ENCODE data around the gene GARIN3.

Gene GARIN3

GRCh38 chr5:157165261-157165660 is 803 bp downstream of the GARIN3 start:
- TF ChIP-seq, protein P1, sequence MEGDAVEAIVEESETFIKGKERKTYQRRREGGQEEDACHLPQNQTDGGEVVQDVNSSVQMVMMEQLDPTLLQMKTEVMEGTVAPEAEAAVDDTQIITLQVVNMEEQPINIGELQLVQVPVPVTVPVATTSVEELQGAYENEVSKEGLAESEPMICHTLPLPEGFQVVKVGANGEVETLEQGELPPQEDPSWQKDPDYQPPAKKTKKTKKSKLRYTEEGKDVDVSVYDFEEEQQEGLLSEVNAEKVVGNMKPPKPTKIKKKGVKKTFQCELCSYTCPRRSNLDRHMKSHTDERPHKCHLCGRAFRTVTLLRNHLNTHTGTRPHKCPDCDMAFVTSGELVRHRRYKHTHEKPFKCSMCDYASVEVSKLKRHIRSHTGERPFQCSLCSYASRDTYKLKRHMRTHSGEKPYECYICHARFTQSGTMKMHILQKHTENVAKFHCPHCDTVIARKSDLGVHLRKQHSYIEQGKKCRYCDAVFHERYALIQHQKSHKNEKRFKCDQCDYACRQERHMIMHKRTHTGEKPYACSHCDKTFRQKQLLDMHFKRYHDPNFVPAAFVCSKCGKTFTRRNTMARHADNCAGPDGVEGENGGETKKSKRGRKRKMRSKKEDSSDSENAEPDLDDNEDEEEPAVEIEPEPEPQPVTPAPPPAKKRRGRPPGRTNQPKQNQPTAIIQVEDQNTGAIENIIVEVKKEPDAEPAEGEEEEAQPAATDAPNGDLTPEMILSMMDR (IDR thresholded peaks at IDR 0.05; ENCODE audit: control extremely low read depth, extremely low read depth, low read depth, missing control alignments): no peak
- ChIA-PET CTCF (interaction anchor here (0.9 to 1.5 kb wide), 3 partner anchors 10 to 146 kb away, joined by 3 to 5 read pairs (median 3); no protein-coding TSS in a partner anchor), POLR2A (no interaction called here)
- DNase-seq (ENCODE audit: extremely low spot score): no peak

- POLR2A ChIA-PET: no interaction called here
- CTCF ChIA-PET: interaction anchor here (1.0 kb wide), 1 partner anchor 9 kb away, joined by 3 read pairs; no protein-coding TSS in a partner anchor
These were observed 1.5 kb downstream of the GARIN3 start for GRCh38 chr5:157164521-157164920.

GRCh38 chr5:157162919-157163510 is 3.0 kb downstream of the GARIN3 start:
- ChIA-PET CTCF (interaction anchor here (1.1 to 3.6 kb wide), 5 partner anchors 13 to 580 kb away, joined by 3 to 30 read pairs (median 3); no protein-coding TSS in a partner anchor), POLR2A (no interaction called here)
- TF ChIP-seq, protein P1 (IDR thresholded peaks at IDR 0.05; ENCODE audit: control extremely low read depth, extremely low read depth, low read depth, missing control alignments): no peak
- DNase-seq (ENCODE audit: extremely low spot score): no peak

More at GRCh38 chr5:157164521-157164920, 1.5 kb downstream of the GARIN3 start:
- DNase-seq (ENCODE audit: extremely low spot score): no peak
- TF ChIP-seq, protein P1 (IDR thresholded peaks at IDR 0.05; ENCODE audit: control extremely low read depth, extremely low read depth, low read depth, missing control alignments): no peak

DNA sequence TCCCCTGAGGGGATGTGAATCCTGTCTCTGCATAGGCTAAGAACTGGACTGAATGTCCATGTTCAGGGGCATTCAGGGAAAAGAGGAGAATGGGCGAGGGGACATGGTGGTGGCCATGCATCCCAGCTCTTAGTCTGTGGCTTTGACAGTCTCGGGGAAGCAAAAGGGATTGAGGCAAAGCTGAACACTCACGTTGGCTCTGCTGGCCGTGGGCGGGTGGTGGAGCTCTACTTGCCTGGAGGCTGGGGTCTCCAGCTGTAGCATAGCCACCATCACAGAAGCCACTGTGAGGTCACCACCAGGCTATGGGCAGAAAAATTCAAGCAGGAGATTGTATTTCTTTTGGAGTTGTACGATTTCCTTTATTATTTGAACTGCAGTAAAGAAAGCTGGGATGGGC is 4.1 kb downstream of the GARIN3 start:
- POLR2A ChIA-PET: no interaction called here
- DNase-seq (ENCODE audit: extremely low spot score): no peak
- TF ChIP-seq, protein P1 (IDR thresholded peaks at IDR 0.05; ENCODE audit: control extremely low read depth, extremely low read depth, low read depth, missing control alignments): no peak
- CTCF ChIA-PET: interaction anchor here (0.8 to 3.6 kb wide), 8 partner anchors 11 to 581 kb away, joined by 3 to 30 read pairs (median 4); no protein-coding TSS in a partner anchor

DNA sequence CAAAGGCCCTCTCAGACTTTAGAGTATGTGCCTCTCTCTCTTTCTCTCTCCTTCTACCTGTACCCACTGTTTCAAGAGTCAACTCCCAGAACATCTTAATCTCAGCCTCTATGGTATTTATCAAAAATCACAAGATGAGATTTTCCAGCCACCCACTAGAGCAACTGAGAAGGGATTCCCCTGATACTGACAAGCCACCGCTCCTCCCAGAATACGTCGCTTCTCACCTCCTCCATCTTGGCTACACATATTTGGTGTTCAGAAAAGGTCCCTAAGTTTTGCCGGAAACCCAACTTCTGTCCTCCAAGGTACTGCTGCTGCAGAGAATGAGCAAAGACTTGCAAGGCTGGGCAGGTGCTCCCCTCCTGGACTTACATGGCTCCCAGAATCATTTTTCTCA is 6.1 kb downstream of the GARIN3 start:
- CTCF ChIA-PET: no interaction called here
- no peak for DNase-seq (ENCODE audit: extremely low spot score)
- POLR2A ChIA-PET: no interaction called here
- TF ChIP-seq, protein P1 (IDR thresholded peaks at IDR 0.05; ENCODE audit: control extremely low read depth, extremely low read depth, low read depth, missing control alignments): no peak

GRCh38 chr5:157159209-157159751 is 6.8 kb downstream of the GARIN3 start:
- CTCF ChIA-PET: interaction anchor here (2.3 kb wide), 1 partner anchor 8 kb away, joined by 6 read pairs; no protein-coding TSS in a partner anchor

More at GRCh38 chr5:157159209-157159751, 6.8 kb downstream of the GARIN3 start:
- POLR2A ChIA-PET: no interaction called here
- TF ChIP-seq, protein P1 (IDR thresholded peaks at IDR 0.05; ENCODE audit: control extremely low read depth, extremely low read depth, low read depth, missing control alignments): no peak
- DNase-seq (ENCODE audit: extremely low spot score): no peak
